Osteoblast (primary cell): ENCODE measurements around the gene INAFM2. TPM values are rescaled to one million over a fixed set of nuclear protein-coding genes. Genes with fewer than 3 reads are reported as not detected.

ENCODE experiments used
- DNase-seq: peaks from one replicate; pipeline ENCODE4 v3.0.0; 2011; ENCODE audit warnings: low spot score, mixed read lengths; ENCODE audit not compliant: insufficient read length; ENCODE audit errors: missing footprints
- H2AFZ ChIP-seq: 2 replicates; pipeline ENCODE4 v1.6.0; 2011; ENCODE audit warnings: mild to moderate bottlenecking, low read length
- H3K27ac ChIP-seq: 2 replicates; pipeline ENCODE4 v1.5.1; 2011; ENCODE audit warnings: mild to moderate bottlenecking, low read depth, low read length, moderate library complexity
- H3K27me3 ChIP-seq: 2 replicates; pipeline ENCODE4 v1.6.0; 2012; ENCODE audit warnings: mild to moderate bottlenecking, control low read depth, inconsistent platforms, low read length, moderate library complexity; ENCODE audit not compliant: insufficient read depth
- H3K36me3 ChIP-seq: 2 replicates; pipeline ENCODE4 v1.5.1; 2011; ENCODE audit warnings: mild to moderate bottlenecking, low read length, control low read depth, moderate library complexity; ENCODE audit not compliant: insufficient read depth
- H3K4me1 ChIP-seq: 2 replicates; pipeline ENCODE4 v1.5.1; 2011; ENCODE audit warnings: mild to moderate bottlenecking, low read length, control low read depth, moderate library complexity; ENCODE audit not compliant: insufficient read depth
- H3K4me2 ChIP-seq: 2 replicates; pipeline ENCODE4 v1.6.0; 2011; ENCODE audit warnings: mild to moderate bottlenecking, low read length; ENCODE audit not compliant: insufficient read depth
- H3K4me3 ChIP-seq: fragments of 200-600 bp; sonication (generic); 3 replicates; pipeline ENCODE4 v1.5.1; 2012; ENCODE audit warnings: mild to moderate bottlenecking, low read length, inconsistent platforms; ENCODE audit not compliant: insufficient read depth
- H3K79me2 ChIP-seq: 2 replicates; pipeline ENCODE4 v1.6.0; 2012; ENCODE audit warnings: mild to moderate bottlenecking, low read length, control low read depth, inconsistent platforms; ENCODE audit not compliant: insufficient read depth
- H3K9me3 ChIP-seq: 2 replicates; pipeline ENCODE4 v1.5.1; 2011; ENCODE audit warnings: low read depth, low read length, control low read depth
- H4K20me1 ChIP-seq: 2 replicates; pipeline ENCODE4 v1.6.0; 2012; ENCODE audit warnings: mild to moderate bottlenecking, low read length, control low read depth; ENCODE audit not compliant: insufficient read depth
- total RNA-seq: library from RNA; depleted of rRNA; stranded (reverse); fragments of >200 nt; gene quantifications from 2 replicates; pipeline ENCODE4 v1.2.3, GENCODE V29; 2012
- TF ChIP-seq, protein P1 (sequence below): IDR thresholded peaks from 2 replicates; pipeline ENCODE4 v1.5.1; 2011; ENCODE audit warnings: mild to moderate bottlenecking, low read depth, low read length, moderate library complexity; ENCODE audit errors: extremely low read depth

INAFM2 gene
- total RNA-seq, 1 donor: 17.7 TPM

DNA sequence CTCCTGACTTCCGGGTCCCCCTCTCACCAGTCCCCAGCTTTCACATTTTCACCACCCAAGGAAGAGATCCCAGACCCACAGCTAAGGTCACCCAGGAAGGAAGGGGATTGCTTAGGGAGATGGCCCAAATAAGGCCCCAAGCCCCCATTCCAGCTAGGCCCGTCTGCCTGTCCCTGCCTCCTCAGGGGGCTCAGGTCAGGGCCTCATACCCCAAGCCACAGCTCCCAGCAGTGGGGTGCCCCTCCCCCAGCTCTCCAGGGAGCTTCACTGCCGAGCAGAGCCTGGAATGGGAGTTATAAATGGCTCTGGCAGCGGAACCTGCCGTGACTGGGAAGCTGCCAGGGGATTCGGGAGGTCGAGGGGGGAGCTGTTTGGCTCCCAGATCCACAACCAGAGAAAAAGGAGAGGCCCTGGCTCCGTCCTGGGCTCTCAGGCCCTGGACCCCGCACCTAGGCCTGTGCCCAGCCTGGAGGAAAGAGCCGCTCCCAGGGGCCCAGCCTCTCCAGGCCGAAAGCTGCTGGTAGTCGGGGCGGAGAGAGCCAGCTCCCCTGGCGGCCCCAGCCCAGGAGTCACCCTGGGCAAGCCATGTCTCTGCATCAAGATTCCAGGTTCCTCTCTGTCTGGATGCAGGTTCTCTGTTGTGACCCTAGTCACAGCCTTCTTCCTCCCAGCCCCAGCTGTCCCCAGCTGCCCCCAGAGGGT lies 16.7 kb downstream of the INAFM2 start:
- H3K9me3 ChIP-seq: no peaks in the 10 kb centered on the region
- peak; percentile 96 for DNase-seq
- peak overlapping the region; percentile 63 for H3K4me3 ChIP-seq
- peaks cover 25% of the 10 kb centered on the region for H3K79me2 ChIP-seq
- TF ChIP-seq, protein P1, sequence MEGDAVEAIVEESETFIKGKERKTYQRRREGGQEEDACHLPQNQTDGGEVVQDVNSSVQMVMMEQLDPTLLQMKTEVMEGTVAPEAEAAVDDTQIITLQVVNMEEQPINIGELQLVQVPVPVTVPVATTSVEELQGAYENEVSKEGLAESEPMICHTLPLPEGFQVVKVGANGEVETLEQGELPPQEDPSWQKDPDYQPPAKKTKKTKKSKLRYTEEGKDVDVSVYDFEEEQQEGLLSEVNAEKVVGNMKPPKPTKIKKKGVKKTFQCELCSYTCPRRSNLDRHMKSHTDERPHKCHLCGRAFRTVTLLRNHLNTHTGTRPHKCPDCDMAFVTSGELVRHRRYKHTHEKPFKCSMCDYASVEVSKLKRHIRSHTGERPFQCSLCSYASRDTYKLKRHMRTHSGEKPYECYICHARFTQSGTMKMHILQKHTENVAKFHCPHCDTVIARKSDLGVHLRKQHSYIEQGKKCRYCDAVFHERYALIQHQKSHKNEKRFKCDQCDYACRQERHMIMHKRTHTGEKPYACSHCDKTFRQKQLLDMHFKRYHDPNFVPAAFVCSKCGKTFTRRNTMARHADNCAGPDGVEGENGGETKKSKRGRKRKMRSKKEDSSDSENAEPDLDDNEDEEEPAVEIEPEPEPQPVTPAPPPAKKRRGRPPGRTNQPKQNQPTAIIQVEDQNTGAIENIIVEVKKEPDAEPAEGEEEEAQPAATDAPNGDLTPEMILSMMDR: no peak
- H4K20me1 ChIP-seq: no peaks in the 10 kb centered on the region
- no peaks in the 10 kb centered on the region for H3K27me3 ChIP-seq
- peaks cover 77% of the 10 kb centered on the region for H3K4me1 ChIP-seq
- H3K27ac ChIP-seq: peak overlapping the region; percentile 99
- peak overlapping the region; percentile 77 for H3K4me2 ChIP-seq
- H3K36me3 ChIP-seq: peaks cover 10% of the 10 kb centered on the region
- peak overlapping the region; percentile 37 for H2AFZ ChIP-seq

DNA sequence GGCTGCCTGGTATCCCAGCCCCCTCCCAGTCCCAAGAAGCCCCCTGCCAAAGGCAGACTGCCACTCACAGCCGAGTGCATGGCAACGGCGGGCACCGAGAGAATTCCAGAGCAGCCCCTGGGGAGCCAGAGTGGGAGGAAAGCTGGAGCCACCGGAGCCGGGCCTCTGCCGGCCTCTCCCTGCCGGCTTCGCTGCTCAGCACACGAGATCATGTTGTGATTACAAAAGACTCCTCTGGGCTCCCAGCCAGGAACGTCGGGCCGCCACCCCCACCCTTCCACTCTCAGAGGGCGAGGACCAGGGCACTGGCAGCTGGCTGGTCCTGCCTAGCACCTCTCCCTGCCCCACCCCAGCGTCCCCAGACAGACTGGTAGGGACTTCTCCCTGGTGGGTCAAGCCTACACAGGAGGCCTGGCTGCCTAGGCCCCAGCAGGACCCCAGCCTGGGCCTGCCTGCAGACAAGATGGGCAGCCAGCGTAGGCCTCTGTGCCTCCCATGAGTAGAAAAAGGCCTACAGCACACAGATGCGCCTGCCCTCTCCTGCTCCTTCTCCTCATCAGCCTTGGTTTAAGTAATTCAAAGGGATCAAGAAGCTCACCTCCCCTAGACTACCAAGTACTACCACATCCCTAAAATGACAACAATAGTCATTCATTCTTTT lies 17.4 kb downstream of the INAFM2 start, which contains the start of gene CCDC9B:
Gene CCDC9B (minus strand): TSS at position 200 of the 661 bp plus-strand sequence. CDS start 120 bp downstream, at position 80.
- Histone ChIP-seq H3K4me3 (peak within 1 kb of the TSS; percentile 63), H3K27ac (peak within 1 kb of the TSS; percentile 99), H3K4me1 (peaks cover 77% of the 10 kb centered on the region), H2AFZ (peak within 1 kb of the TSS; percentile 37), H3K79me2 (peaks cover 25% of the 10 kb centered on the region), H3K4me2 (peak within 1 kb of the TSS; percentile 77), H3K9me3 (no peaks in the 10 kb centered on the region), H3K36me3 (peaks cover 9% of the 10 kb centered on the region), H3K27me3 (no peaks in the 10 kb centered on the region), H4K20me1 (no peaks in the 10 kb centered on the region)
- TF ChIP-seq, protein P1: no peak
- peak; percentile 99 for DNase-seq

DNA sequence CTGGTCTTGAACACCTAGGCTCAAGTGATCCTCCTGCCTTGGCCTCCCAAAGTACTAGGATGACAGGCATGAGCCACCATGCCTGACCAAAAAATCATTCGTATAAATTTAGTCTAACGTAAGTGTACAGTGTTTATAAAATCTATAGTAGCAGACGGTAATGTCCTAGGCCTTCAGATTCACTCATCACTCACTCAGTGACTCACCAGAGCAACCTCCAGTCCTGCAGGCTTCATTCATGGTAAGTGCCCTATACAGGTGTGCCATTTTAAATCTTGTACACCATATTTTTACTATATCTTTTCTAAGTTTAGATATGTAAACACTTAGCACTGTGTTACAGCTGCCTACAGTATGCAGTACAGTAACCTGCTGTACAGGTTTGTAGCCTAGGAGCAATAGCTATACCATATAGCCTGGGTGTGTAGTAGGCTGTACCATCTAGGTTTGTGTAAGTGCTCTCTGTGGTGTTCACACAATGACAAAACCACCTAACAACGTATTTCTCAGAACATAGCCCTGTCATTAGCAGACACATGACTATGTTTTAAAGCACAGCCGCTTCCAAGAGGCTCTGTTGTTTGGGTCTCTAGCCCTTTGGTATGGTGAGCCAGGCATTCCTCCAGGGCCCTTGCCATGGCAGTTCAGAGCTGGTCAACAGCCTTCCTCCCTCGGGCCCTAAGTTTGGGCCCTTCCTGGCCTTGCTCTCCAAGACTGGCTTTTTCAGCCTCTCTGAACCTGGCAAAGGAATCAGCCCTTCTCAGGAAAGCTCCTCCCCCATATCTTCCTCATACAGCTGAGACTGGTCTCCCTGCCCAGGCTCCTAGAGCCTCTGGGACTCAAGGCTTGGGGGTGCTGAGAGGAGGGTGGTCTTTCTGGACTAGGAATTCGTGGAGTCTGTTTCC lies 19.2 kb downstream of the INAFM2 start:
- Histone ChIP-seq H3K4me1 (peaks cover 65% of the 10 kb centered on the region), H3K79me2 (peaks cover 22% of the 10 kb centered on the region), H2AFZ (peak overlapping the region; percentile 61), H3K4me2 (peak overlapping the region; percentile 44), H4K20me1 (no peaks in the 10 kb centered on the region), H3K27me3 (no peaks in the 10 kb centered on the region), H3K36me3 (no peaks in the 10 kb centered on the region), H3K27ac (peak overlapping the region; percentile 99), H3K4me3 (no peak overlapping the region), H3K9me3 (no peaks in the 10 kb centered on the region)
- peak; percentile 73 for DNase-seq
- TF ChIP-seq, protein P1: no peak
